Ishikawa (cell line): ENCODE results near the gene IFI35.

Experiments
- CEBPB ChIP-seq: IDR thresholded peaks from 2 replicates; pipeline ENCODE4 v1.6.1; 2012
- CREB1 ChIP-seq: IDR thresholded peaks from 2 replicates; pipeline ENCODE4 v1.6.1; 2012; ENCODE audit warnings: low read depth
- EGR1 ChIP-seq: IDR thresholded peaks from 2 replicates; pipeline ENCODE4 v1.6.1; 2012
- EP300 ChIP-seq: IDR thresholded peaks from 2 replicates; pipeline ENCODE4 v1.6.1; 2012; ENCODE audit warnings: borderline replicate concordance
- FOXM1 ChIP-seq: IDR thresholded peaks from 2 replicates; pipeline ENCODE4 v1.6.1; 2012; ENCODE audit warnings: low read depth, borderline replicate concordance
- MAX ChIP-seq: IDR thresholded peaks from 2 replicates; pipeline ENCODE4 v1.6.1; 2012
- NFIC ChIP-seq: IDR thresholded peaks from 2 replicates; pipeline ENCODE4 v1.6.1; 2012
- RAD21 ChIP-seq: IDR thresholded peaks from 2 replicates; pipeline ENCODE4 v1.6.1; 2012; ENCODE audit warnings: low read depth
- REST ChIP-seq: IDR thresholded peaks from 2 replicates; pipeline ENCODE4 v1.6.1; 2012; ENCODE audit warnings: low read depth, mild to moderate bottlenecking
- TAF1 ChIP-seq: IDR thresholded peaks from 2 replicates; pipeline ENCODE4 v1.6.1; 2012; ENCODE audit warnings: low read depth, mild to moderate bottlenecking
- TCF12 ChIP-seq: IDR thresholded peaks from 2 replicates; pipeline ENCODE4 v1.6.1; 2012; ENCODE audit warnings: low read depth
- TEAD4 ChIP-seq: IDR thresholded peaks from 2 replicates; pipeline ENCODE4 v1.6.1; 2012
- USF1 ChIP-seq: IDR thresholded peaks from 2 replicates; pipeline ENCODE4 v1.6.1; 2012
- YY1 ChIP-seq: IDR thresholded peaks from 2 replicates; pipeline ENCODE4 v1.6.1; 2012; ENCODE audit warnings: low read depth
- ZBTB7A ChIP-seq: IDR thresholded peaks from 2 replicates; pipeline ENCODE4 v1.6.1; 2012; ENCODE audit warnings: low read depth

The IFI35 gene

GRCh38 chr17:43021741-43022512 is 15.3 kb downstream of the IFI35 start, which contains the start of gene VAT1:
VAT1 (minus strand) TSS chr17:43022385; CDS start chr17:43022322, 63 bp downstream.
- TF ChIP-seq USF1 (no peak), REST (no peak), TCF12 (0 out of 2 replicates have a peak, but pooled peaks have one; percentile 12), FOXM1 (no peak), MAX (peak; percentile 66), TAF1 (peak; percentile 62), EGR1 (peak; percentile 71), ZBTB7A (peak; percentile 95), CREB1 (no peak), CEBPB (no peak), YY1 (no peak), NFIC (no peak), RAD21 (no peak), TEAD4 (no peak), EP300 (no peak)

- no peak; the same call in 1 of the 2 replicates for TF ChIP-seq USF1
- peak; percentile 4; the same call in 1 of the 2 replicates for TF ChIP-seq EP300
- TF ChIP-seq EGR1, result peak; percentile 76
- peak; percentile 48; the same call in 1 of the 2 replicates for TF ChIP-seq TCF12
- peak; percentile 84 for TF ChIP-seq RAD21
- peak; percentile 85; the same call in 1 of the 2 replicates for TF ChIP-seq ZBTB7A
- TF ChIP-seq MAX, result peak; percentile 68
- TF ChIP-seq TAF1, result peak; percentile 41; the same call in 1 of the 2 replicates
- TF ChIP-seq FOXM1, result no peak
- TF ChIP-seq REST, result no peak
These were observed 18.1 kb downstream of the IFI35 start, which contains the start of gene RND2 for GRCh38 chr17:43024407-43025289. RND2 (plus strand) TSS chr17:43025231; CDS start chr17:43025348, 117 bp downstream.

GRCh38 chr17:43025290-43025657 is 18.7 kb downstream of the IFI35 start:
- TF ChIP-seq REST (no peak), CEBPB (no peak), USF1 (no peak), ZBTB7A (no peak; the same call in 1 of the 2 replicates), TCF12 (no peak), MAX (no peak), TEAD4 (no peak), YY1 (no peak), FOXM1 (no peak), TAF1 (no peak), EP300 (no peak), EGR1 (no peak), CREB1 (no peak), RAD21 (no peak), NFIC (no peak)
